ENCODE results near the gene BICC1.

- no peak for TF ChIP-seq CTCF (IDR thresholded peaks at IDR 0.05; ENCODE audit: poor library complexity)
- no peak for TF ChIP-seq EZH2 (IDR thresholded peaks at IDR 0.05; ENCODE audit: borderline replicate concordance)
- no peak for TF ChIP-seq EZH2phosphoT487 (IDR thresholded peaks at IDR 0.05; ENCODE audit: low read depth, severe bottlenecking, unreplicated experiment)
Measured at GRCh38 chr10:58642916-58643428, 130.3 kb downstream of the BICC1 start.
